ENCODE results near the gene DIS3L2. TPM values are rescaled to one million over a fixed set of nuclear protein-coding genes. Genes with fewer than 3 reads are reported as not detected.

The DIS3L2 gene
- total RNA-seq, 2 donors from 2014 or later, result 39.5 to 42.4 TPM

DNA sequence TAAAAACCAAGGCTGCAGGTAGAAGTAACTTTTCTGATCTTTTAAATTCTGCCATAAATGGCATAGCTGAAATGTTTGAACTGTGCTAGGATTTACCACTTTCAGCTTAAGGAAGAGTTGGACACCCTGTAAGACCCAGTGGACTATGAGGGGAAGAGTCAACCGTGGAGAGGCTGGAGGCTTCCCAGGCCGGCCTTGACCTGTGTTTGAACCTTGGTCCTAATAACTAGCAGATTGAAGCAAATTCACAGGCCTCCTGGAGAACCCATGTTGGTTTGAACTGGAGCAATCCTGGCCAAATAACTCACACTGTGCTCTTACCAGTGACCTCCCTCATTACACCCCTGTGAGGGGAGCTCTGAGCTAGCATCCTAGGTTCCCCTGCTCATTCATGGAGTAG, 329.8 kb downstream of the DIS3L2 start:
- no peak for DNase-seq
- Histone ChIP-seq H3K36me3 (ENCODE audit: control insufficient read depth, insufficient read depth, low read length) (no peaks in the 10 kb centered on the region), H3K4me3 (ENCODE audit: low read length) (no peak overlapping the region), H3K4me1 (ENCODE audit: control insufficient read depth, insufficient read depth, low read length) (peaks cover 13% of the 10 kb centered on the region), H3K27me3 (ENCODE audit: control insufficient read depth, insufficient read depth, low read length, poor library complexity, severe bottlenecking) (no peaks in the 10 kb centered on the region), H3K27ac (ENCODE audit: low read depth, low read length) (no peak overlapping the region), H3K9ac (ENCODE audit: extremely low read depth, low read length, poor library complexity, severe bottlenecking) (no peak overlapping the region), H3K9me3 (ENCODE audit: control insufficient read depth, low read length) (no peaks in the 10 kb centered on the region)
- Mint-ChIP-seq H3K27ac (no peak overlapping the region), H3K4me1 (peaks cover 16% of the 10 kb centered on the region), H3K27me3 (ENCODE audit: insufficient read depth) (no peaks in the 10 kb centered on the region), H3K4me3 (no peak overlapping the region), H3K36me3 (ENCODE audit: low read depth) (no peaks in the 10 kb centered on the region), H3K9me3 (no peaks in the 10 kb centered on the region)
- WGBS, 2 experiments (ENCODE audit: insufficient coverage in 1 of 2, insufficient read length in 1 of 2), result 94 to 100% methylated on average over 2 of the region's 2 CpGs
- no peak for TF ChIP-seq CTCF (conservative IDR thresholded peaks at IDR 0.05)

DNA sequence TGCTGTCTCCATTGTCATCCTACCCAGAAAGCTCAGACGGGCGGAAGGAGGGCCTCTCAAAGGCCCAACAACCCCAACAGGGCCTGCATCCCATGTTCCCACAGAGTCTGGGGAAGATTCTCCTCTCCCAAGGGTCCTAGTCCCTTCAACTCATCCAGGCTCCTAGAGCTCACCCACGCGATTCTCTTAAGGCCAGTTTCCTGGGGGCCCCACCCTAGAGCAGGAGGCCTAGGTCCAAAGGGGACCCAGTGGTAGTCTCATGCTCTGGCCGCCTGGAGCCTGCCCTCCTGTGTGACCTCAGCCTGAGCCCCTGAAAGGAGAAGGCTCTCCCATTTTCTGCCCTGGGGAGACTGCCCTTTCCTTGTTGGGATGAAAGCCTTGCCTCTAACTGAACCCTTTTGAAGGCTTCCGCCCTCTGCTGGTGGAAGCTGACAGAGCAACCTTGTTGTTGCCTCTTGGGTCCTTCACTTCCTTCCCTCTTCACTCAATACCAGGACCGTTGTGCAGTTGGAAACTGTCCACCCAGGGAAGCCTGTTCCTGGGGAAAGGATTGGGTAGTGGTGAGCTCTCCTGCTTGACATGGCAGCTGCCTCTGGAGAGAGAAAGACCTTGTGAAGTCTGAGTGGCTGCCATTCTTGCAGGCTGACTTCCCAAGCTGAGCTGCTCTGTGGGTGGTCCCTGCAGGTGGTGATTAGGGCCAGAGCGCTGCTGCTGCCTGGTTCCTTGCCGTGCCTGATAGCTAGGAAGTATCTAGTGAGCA, 331.1 kb downstream of the DIS3L2 start:
- Mint-ChIP-seq H3K4me1 (peaks cover 16% of the 10 kb centered on the region), H3K36me3 (ENCODE audit: low read depth) (no peaks in the 10 kb centered on the region), H3K9me3 (no peaks in the 10 kb centered on the region), H3K4me3 (no peak overlapping the region), H3K27ac (peak overlapping the region; percentile 2), H3K27me3 (ENCODE audit: insufficient read depth) (no peaks in the 10 kb centered on the region)
- WGBS, 2 experiments (ENCODE audit: insufficient coverage in 1 of 2, insufficient read length in 1 of 2), result 70 to 83% methylated on average over 6 to 9 of the region's 9 CpGs
- Histone ChIP-seq H3K4me3 (ENCODE audit: low read length) (no peak overlapping the region), H3K9me3 (ENCODE audit: control insufficient read depth, low read length) (no peaks in the 10 kb centered on the region), H3K27ac (ENCODE audit: low read depth, low read length) (no peak overlapping the region), H3K4me1 (ENCODE audit: control insufficient read depth, insufficient read depth, low read length) (peaks cover 13% of the 10 kb centered on the region), H3K27me3 (ENCODE audit: control insufficient read depth, insufficient read depth, low read length, poor library complexity, severe bottlenecking) (no peaks in the 10 kb centered on the region), H3K36me3 (ENCODE audit: control insufficient read depth, insufficient read depth, low read length) (no peaks in the 10 kb centered on the region), H3K9ac (ENCODE audit: extremely low read depth, low read length, poor library complexity, severe bottlenecking) (no peak overlapping the region)
- peak; percentile 95 for TF ChIP-seq CTCF (conservative IDR thresholded peaks at IDR 0.05)
- DNase-seq, result peak; percentile 95

DNA sequence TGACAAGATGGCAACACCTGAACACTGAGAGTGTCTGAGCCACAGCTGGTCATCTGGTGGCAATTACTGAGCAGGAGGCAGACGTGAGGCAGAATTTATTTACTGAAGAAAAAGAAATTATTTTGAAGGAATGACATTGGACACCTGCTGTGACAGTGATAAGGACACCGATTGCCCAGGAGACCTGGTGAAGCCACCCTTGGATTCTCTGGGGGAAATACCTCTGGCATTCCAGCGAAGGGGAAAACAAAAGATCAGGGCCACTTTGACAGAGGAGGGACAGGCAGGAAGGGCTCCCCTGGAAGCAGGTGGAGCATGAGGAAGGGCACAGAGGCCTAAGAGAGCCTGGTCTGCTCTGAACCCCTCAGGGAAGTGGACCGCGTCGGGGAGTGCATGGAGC, 331.7 kb downstream of the DIS3L2 start:
- no peaks in the 10 kb centered on the region for H3K9me3 Mint-ChIP-seq
- Histone ChIP-seq H3K4me3 (ENCODE audit: low read length) (no peak overlapping the region), H3K9ac (ENCODE audit: extremely low read depth, low read length, poor library complexity, severe bottlenecking) (no peak overlapping the region), H3K36me3 (ENCODE audit: control insufficient read depth, insufficient read depth, low read length) (no peaks in the 10 kb centered on the region), H3K4me1 (ENCODE audit: control insufficient read depth, insufficient read depth, low read length) (peaks cover 13% of the 10 kb centered on the region), H3K27me3 (ENCODE audit: control insufficient read depth, insufficient read depth, low read length, poor library complexity, severe bottlenecking) (no peaks in the 10 kb centered on the region), H3K9me3 (ENCODE audit: control insufficient read depth, low read length) (no peaks in the 10 kb centered on the region), H3K27ac (ENCODE audit: low read depth, low read length) (no peak overlapping the region)
- DNase-seq, result peak; percentile 61
- H3K36me3 Mint-ChIP-seq (ENCODE audit: low read depth), result no peaks in the 10 kb centered on the region
- peaks cover 16% of the 10 kb centered on the region for H3K4me1 Mint-ChIP-seq
- H3K27ac Mint-ChIP-seq, result peak overlapping the region; percentile 2
- 80 to 95% methylated on average over 5 to 6 of the region's 6 CpGs for WGBS, 2 experiments (ENCODE audit: insufficient coverage in 1 of 2, insufficient read length in 1 of 2)
- H3K27me3 Mint-ChIP-seq (ENCODE audit: insufficient read depth), result no peaks in the 10 kb centered on the region
- no peak overlapping the region for H3K4me3 Mint-ChIP-seq
- no peak for TF ChIP-seq CTCF (conservative IDR thresholded peaks at IDR 0.05)

All from endodermal cell (in vitro differentiated cells).